AG09309 (cell line): ENCODE data around the gene MAP3K5.

Experiments
- DNase-seq: peaks from one replicate; pipeline ENCODE4 v3.0.0-alpha.2; 2010; ENCODE audit warnings: low read depth
- H3K4me3 ChIP-seq: 2 replicates; pipeline ENCODE4 v1.5.1; 2011; ENCODE audit warnings: mild to moderate bottlenecking, low read depth, low read length, moderate library complexity; ENCODE audit not compliant: control insufficient read depth
- CTCF ChIP-seq: IDR thresholded peaks from 2 replicates; pipeline ENCODE4 v1.5.1; 2011; ENCODE audit warnings: mild to moderate bottlenecking, low read depth, low read length, inconsistent platforms; ENCODE audit not compliant: insufficient read depth, control insufficient read depth; ENCODE audit errors: missing control alignments

MAP3K5 gene

DNA sequence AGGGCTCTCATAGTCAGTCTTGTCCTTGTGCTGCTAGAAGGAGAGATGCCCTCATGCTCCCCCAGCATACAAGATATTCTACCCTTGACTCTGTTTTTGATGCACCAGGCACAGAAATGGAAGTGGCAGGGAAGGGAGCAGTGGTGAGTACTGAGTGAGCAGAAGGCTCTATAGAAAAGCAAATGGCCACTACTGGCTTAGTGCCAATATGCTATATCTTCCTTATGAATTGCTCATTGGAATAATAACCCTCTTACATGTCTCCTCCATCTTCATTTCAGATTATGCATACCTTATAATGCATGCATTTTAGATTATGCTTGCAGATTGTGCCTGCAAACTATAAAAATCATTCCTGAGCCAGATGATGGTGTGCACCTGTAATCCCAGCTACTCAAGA is 82.8 kb downstream of the MAP3K5 start:
- no peak overlapping the region for H3K4me3 ChIP-seq
- TF ChIP-seq CTCF: no peak
- no peak for DNase-seq

GRCh38 chr6:136706430-136706829 is 85.8 kb downstream of the MAP3K5 start:
- TF ChIP-seq CTCF: no peak
- no peak for DNase-seq
- H3K4me3 ChIP-seq: no peak overlapping the region

- H3K4me3 ChIP-seq: no peak overlapping the region
- DNase-seq: no peak
- no peak for TF ChIP-seq CTCF
These were observed 88.9 kb downstream of the MAP3K5 start for GRCh38 chr6:136703331-136703865.

DNA sequence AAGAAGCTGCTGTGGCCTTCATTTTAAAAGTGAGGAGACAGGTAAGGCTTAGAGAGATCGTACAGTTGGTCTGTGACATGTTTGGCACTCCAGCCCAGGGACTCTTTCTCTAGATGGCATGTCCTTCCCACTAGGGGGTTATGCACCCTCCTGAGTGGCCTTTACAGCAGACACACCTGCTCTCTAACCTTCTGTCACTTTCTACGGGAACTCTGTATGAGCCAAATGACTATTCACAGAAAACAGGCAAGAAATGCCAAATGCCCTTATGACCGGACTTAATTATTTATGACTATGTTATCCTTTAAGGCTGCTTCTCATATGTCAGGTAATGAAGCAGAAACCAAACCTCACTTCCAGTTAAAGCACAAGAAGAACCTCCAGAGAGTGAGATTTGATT is 91.2 kb downstream of the MAP3K5 start:
- TF ChIP-seq CTCF: no peak
- DNase-seq: no peak
- no peak overlapping the region for H3K4me3 ChIP-seq

DNA sequence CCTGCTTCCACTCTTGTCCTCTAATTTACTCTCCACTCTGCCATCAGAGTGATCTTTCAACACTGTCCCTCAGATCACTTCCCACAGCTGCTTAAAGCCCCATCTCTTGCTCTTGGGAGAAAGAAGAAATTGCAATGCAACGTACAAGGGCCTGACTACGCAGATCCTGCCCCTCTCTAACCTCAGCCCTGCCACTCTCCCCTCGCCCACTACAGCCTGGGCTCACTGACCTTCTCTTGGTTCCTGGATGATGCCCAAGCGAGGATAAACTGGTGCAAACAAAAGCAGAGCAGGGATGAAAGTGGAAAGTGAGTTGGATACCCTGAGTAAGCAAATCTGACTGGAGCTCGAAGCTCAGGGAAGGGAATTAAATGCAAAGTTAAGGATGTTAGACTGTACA is 92.9 kb downstream of the MAP3K5 start:
- no peak for TF ChIP-seq CTCF
- no peak overlapping the region for H3K4me3 ChIP-seq
- DNase-seq: no peak

DNA sequence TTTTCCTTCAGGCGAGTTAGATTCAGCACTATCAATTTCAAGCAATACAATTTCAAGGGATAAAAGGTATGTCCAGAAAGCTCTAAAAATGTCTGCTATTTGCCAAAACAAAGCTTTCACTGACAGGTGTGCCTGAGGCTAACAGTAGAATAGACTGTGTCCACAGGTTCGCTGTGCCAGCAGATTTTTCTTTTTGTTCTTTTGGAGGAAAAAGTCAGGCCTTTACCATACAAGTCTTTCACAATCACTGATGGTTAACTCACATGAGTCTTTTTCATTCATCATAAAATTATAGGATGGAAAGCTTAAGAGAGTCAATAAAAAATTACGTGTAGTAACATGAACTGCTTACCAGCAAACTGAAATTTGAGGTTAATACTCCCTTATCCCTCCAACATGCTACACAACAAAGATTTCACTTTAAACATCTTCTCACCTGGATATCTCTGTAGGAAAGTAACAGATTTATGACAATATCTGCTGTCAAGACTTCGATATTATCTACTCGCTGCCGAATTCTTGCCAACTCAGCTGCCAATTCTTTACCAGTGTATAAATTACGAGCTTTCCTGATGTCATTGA is 95.4 kb downstream of the MAP3K5 start:
- no peak overlapping the region for H3K4me3 ChIP-seq
- no peak for TF ChIP-seq CTCF
- no peak for DNase-seq
